IPS-11a (cell line): ENCODE measurements around the gene CDON.

Source experiments
- H3K4me3 ChIP-seq: one replicate; pipeline ENCODE4 v1.5.1; 2013; ENCODE audit warnings: low read depth, low read length, control low read depth

CDON gene, protein sequence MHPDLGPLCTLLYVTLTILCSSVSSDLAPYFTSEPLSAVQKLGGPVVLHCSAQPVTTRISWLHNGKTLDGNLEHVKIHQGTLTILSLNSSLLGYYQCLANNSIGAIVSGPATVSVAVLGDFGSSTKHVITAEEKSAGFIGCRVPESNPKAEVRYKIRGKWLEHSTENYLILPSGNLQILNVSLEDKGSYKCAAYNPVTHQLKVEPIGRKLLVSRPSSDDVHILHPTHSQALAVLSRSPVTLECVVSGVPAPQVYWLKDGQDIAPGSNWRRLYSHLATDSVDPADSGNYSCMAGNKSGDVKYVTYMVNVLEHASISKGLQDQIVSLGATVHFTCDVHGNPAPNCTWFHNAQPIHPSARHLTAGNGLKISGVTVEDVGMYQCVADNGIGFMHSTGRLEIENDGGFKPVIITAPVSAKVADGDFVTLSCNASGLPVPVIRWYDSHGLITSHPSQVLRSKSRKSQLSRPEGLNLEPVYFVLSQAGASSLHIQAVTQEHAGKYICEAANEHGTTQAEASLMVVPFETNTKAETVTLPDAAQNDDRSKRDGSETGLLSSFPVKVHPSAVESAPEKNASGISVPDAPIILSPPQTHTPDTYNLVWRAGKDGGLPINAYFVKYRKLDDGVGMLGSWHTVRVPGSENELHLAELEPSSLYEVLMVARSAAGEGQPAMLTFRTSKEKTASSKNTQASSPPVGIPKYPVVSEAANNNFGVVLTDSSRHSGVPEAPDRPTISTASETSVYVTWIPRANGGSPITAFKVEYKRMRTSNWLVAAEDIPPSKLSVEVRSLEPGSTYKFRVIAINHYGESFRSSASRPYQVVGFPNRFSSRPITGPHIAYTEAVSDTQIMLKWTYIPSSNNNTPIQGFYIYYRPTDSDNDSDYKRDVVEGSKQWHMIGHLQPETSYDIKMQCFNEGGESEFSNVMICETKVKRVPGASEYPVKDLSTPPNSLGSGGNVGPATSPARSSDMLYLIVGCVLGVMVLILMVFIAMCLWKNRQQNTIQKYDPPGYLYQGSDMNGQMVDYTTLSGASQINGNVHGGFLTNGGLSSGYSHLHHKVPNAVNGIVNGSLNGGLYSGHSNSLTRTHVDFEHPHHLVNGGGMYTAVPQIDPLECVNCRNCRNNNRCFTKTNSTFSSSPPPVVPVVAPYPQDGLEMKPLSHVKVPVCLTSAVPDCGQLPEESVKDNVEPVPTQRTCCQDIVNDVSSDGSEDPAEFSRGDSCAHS (N-terminal part only)

DNA sequence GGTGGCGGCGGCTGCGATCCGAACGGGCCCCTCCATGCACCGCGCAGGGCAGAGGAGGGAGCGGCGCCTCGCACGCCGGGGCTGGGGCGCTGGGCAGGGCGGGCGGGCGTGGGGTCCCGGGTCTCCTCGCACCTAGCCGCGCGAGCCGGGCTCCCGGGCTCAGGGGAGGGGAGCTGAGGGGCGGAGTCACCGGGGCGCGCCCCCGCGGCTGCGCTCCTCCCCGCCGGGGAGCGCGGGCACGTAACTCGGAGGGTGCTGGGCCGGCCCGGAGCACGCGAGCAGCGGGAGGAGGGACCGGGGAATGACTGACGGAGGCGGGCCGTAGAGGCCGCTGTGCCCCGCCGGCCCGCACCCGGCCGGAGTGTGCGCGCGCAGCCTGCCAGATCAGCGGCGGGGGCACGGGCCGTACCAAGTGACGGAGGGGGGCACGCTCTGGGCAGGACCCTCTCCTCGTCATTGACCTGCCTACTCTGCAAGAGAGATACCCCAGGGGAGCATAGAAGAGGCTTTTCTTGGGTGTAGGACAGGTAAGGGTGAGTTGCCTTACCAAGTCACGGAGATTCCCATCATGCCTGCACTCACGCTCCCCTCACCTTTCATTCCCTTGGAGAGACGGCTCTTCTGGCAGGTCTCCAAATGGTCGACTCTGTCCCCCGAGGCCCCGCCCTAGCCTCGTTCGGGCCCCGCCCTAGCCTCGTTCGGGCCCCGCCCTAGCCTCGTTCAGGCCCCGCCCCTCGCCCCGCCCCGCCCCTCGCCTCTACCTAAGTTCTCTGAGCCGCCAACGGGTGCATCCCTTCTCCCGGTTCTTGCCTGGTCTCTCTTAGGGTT, at the start of gene CDON:
TSS of gene CDON (minus strand) at position 188 of the 828 bp plus-strand sequence. CDS start 39,390 bp downstream, outside the sequence.
- peak within 1 kb of the TSS; percentile 61 for H3K4me3 ChIP-seq

GRCh38 chr11:126111458-126112116, 48.9 kb upstream of the CDON start:
- no peak overlapping the region for H3K4me3 ChIP-seq

DNA sequence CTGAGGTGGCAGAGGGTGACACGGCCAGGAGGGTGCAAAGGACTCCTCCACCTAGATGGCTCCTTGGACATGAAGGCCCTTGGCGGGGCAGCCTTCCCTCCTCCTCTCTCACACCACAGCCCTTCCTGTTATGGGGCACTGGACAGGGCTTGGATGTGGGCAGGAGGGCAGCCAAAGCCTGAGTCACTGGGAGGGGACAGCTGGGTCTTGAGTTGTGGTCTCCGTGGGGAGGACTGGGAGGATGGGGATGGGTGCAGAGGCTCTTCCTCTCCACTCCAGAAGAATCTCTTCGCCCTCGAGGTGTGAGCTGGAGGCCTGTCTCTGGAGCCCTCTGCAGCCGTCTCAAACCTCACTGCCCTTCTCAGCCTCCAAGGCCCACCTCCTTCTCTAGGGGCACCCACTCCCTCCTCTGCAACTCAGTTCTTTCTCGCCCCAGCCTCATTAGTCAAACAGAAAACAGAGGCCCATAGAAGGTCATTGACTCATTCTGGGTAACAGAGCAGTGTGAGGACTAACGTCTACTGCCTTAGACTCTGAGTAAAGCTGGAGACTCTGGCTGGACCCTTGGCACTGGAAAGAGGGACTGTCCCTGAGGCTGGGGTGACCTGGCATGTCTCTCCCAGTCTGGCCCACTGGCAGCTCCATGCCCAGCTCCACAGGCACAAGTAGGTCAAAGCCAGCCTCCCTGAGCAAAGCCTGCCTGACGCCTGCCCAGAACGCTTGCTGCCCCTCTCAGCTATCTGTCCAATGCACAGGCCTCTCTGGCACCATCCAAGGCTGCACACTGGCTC, 47.5 kb upstream of the CDON start:
- H3K4me3 ChIP-seq = no peak overlapping the region

GRCh38 chr11:126106594-126107328, 44.1 kb upstream of the CDON start:
- no peak overlapping the region for H3K4me3 ChIP-seq

GRCh38 chr11:126105748-126106080, 43.0 kb upstream of the CDON start:
- no peak overlapping the region for H3K4me3 ChIP-seq

GRCh38 chr11:126105022-126105747, 42.5 kb upstream of the CDON start:
- H3K4me3 ChIP-seq = no peak overlapping the region

- no peak overlapping the region for H3K4me3 ChIP-seq
Measured at GRCh38 chr11:126104420-126104819, 41.8 kb upstream of the CDON start.

GRCh38 chr11:126103150-126103549, 40.5 kb upstream of the CDON start:
- no peak overlapping the region for H3K4me3 ChIP-seq

DNA sequence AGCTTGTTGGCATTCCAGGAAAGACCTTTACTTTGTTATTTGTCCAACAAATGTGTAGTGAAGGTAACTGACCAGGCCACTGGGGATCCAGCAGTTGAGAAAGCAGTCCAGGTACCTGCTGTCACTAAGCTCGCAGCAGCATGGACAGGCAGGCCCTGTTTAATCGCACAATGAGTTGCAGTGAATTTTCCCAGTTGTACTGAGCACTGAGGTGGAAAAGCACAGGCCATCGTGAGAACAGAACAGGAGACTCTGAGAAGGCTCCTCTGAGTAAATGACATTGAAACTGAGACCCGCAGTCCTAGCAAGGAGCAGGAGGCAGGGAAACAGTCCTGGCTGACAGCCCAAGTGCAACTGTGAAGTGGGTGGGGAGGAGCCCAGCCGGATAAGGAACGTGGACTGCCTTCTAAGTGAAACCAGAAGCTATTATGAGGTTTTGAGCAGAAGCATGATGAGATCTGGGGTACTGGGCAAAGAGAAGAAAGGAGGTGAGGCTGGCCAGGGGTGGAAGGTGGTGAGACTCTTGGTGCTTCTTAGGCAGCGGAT, 39.8 kb upstream of the CDON start:
- no peak overlapping the region for H3K4me3 ChIP-seq

DNA sequence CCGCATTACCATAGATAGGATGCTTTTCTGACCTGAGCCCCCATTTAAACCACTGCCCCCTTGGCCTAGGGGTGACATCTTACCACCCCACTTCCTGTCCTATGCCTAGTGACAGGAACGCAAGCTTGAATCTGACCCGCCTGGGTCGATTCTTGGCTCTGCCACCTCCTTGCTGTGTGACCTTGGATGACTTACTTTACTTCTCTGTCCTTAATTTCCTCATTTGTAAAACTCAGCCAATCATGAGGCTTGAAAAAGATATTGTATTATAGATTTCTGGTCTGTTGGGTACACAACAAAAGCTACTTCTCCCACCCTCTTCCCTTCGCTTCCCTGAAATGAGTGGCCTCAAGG, 39.2 kb upstream of the CDON start:
- no peak overlapping the region for H3K4me3 ChIP-seq

DNA sequence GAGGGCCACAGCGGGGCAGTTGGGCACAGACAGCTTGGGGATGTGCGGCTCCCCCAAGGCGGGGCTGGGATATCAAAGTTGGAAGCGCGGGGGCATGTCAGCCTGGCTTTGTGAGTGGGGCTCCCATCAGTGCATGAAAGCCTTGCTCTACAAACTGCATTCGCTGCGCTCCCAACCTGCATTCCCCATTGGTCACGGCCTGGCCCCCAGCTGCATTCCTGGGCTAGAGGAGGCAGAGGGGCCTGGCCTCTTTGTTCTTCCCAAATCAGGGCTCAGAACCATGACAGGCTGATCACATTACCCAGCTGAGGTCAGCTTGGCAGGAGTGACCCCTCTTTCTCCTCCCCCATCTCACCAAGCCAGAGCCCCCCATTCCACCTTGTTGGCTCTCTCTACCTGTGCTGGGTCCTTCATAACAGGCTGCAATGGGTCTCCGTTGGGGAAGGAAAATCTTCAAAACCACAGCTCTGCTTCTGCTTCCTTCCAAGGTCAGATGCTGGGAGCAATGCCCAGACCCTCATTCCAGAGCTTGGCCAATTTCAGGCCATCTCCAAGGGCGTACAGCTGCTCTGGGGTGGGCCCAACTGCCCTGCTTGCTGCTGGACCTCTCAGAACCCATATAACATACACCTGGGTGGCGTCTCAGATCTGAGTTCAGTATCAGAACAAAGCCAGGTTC, 38.7 kb upstream of the CDON start:
- no peak overlapping the region for H3K4me3 ChIP-seq

DNA sequence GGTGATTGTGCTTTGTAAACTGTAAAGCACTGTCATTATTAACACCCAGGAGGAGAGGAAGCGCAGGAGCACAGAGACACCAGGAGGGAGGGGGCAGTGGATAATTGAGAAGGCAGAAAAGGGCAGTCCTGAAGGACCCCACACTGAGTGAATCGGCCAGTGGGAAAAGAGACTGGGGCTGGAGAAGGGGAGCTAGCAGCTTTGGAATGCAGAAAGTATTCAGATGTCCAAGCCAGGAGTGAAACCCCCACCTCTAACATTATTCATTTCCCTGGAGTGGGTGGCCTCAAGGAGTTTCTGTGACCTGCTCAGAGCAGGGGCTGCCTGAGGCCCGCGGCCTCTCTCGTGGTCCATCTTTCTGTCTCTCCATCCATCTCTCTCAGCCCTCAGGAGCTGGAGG, 38.0 kb upstream of the CDON start:
- H3K4me3 ChIP-seq = no peak overlapping the region

- no peak overlapping the region for H3K4me3 ChIP-seq
Measured at GRCh38 chr11:126098204-126098769, 35.6 kb upstream of the CDON start.

- no peak overlapping the region for H3K4me3 ChIP-seq
Measured at GRCh38 chr11:126095745-126096144, 33.1 kb upstream of the CDON start.

GRCh38 chr11:126090452-126090851, 27.8 kb upstream of the CDON start:
- no peak overlapping the region for H3K4me3 ChIP-seq

DNA sequence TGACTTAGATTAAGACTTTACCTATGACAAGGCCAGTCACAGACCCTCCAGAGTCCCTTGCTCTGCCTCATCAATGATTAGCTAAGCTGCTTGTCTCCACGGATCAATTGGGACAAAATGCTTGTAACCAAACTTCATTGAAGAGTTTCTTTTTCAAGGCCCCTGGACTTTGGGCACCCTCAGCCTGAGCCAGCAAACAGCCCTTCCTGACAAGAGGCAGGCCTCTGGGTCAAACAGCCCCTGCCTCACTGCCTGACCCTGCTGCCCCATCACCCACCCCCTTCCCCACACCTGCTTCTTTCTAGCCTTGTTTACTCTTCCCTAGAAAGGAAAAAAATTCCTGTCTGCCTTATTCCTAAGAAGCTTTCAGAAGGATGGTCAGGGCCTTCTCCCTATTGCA, 26.3 kb upstream of the CDON start:
- no peak overlapping the region for H3K4me3 ChIP-seq

GRCh38 chr11:126086248-126086647, 23.6 kb upstream of the CDON start:
- H3K4me3 ChIP-seq = no peak overlapping the region
